GM12892 (cell line): ENCODE data around the gene ADGRD1.

Experiments
- DNase-seq: peaks from one replicate; pipeline ENCODE4 v3.0.0; 2011; ENCODE audit not compliant: insufficient read length
- FAIRE-seq: peaks from 2 replicates; lab custom pipeline; 2011; peaks lifted over from hg19 to GRCh38; lab: Jason Lieb, UNC
- POLR2A ChIP-seq: IDR thresholded peaks from 2 replicates; pipeline ENCODE4 v1.6.1; 2011; ENCODE audit warnings: low read depth, low read length, control low read depth
- POLR2AphosphoS5 ChIP-seq: IDR thresholded peaks from 2 replicates; pipeline ENCODE4 v1.6.1; 2011; ENCODE audit warnings: low read depth, low read length, control low read depth
- TAF1 ChIP-seq: IDR thresholded peaks from 2 replicates; pipeline ENCODE4 v1.6.1; 2011; ENCODE audit warnings: low read depth, mild to moderate bottlenecking, control low read depth, low read length, borderline replicate concordance

ADGRD1 gene

DNA sequence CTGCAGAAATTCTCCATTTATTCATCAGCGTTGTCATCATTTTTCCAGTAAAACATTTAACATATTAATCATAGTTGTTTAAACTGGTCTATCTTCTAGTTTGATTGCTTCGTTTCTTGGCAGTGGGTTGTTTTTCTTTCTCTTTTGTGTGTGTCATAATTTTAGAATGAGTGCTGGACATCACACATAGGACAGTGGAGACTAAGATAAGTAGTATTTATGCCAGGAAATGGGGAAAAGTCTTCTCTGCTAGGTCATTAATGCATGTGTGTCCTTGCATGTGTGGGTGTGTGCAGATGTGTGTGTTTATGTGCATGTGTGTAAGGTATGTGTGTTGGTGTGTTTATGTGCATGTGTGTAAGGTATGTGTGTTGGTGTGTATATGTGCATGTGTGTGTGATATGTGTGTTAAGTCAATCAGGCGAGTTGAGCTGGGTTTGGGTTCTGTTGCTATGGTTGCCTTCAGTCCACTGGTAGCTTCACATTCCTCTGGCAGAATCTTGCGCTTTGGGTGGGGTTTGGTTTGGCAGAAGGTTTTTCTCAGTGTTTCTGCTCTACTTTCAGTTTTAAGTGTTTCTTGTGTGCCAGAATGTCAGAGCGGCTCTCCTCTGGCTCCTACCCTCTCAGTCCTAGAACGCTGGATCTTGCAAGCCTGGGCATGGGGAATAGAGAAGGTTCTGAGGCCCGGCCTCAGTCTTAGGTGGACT is 7.8 kb upstream of the ADGRD1 start:
- DNase-seq = no peak
- TF ChIP-seq POLR2A = no peak
- no peak for TF ChIP-seq POLR2AphosphoS5
- TF ChIP-seq TAF1 = no peak
- FAIRE-seq = no peak

DNA sequence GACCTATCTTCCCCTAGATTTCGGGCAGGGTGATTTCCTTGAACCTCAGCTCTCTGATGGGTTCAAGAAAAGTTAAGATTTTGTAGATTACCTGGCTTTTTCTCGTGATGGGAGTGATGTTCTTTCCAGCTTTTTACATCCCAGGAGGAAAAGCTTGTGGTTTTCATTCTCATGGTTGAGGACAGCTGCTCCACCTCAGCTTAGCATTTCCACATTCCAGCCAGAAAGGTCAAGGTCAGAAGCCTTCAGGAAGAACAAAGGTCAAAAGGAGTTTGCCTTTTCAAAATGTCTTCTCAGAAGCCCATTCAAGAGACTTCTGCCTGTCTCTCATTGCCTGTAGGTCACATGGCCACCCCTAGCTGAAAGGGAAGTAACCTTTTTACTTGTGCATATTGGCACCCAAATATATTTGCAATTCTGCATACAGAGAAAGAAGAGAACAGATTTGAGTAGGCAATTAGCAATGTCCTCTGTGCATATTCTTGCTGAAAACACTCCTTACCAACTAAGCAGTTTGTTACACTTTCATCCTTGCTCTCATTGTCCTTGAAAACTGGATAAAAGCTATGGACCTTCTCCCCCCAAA is 6.6 kb upstream of the ADGRD1 start:
- TF ChIP-seq POLR2A = no peak
- no peak for TF ChIP-seq POLR2AphosphoS5
- TF ChIP-seq TAF1 = no peak
- FAIRE-seq = no peak
- DNase-seq = no peak

DNA sequence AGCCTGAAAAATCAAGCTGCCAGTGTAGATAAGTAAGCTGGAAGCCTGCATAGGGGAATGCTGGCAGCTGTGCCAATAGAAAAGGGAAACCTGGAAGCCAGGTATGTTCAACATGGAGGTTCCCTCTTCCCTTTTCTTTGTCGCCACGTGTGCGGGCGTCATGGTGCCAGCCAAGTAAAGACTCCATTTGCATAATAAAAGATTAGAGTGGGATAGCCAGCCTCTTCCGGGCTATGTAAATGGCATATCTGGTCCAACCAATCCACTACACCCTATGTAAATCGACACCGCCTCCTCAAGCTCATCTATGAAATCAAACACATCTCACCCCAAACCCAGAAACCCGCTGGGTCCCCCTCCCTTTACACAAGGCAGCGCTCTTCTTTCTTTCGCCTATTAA is 5.6 kb upstream of the ADGRD1 start:
- FAIRE-seq = no peak
- TF ChIP-seq TAF1 (no peak), POLR2AphosphoS5 (no peak), POLR2A (no peak)
- DNase-seq = no peak

DNA sequence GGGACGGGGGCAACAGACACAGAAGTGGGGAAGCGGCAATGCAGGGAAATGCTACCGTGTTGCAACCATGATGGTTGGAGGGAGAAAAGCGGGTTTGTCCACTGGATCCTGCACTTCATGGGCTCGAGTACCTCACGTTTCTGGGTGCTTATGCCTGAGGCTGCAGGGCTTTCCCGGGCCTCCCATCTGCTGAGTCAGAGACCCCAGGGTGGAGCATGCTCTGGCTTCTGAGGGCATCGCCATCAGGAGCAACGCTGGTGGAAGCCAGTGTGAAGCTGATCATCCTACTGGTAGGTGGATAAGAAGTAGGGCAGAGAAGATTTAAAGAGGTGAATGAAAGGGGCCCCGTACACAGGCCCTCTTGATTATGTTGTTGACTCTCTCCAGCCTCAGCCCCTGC is 5.0 kb upstream of the ADGRD1 start:
- no peak for TF ChIP-seq POLR2A
- no peak for TF ChIP-seq POLR2AphosphoS5
- TF ChIP-seq TAF1 = no peak
- DNase-seq (no peak), FAIRE-seq (no peak)

DNA sequence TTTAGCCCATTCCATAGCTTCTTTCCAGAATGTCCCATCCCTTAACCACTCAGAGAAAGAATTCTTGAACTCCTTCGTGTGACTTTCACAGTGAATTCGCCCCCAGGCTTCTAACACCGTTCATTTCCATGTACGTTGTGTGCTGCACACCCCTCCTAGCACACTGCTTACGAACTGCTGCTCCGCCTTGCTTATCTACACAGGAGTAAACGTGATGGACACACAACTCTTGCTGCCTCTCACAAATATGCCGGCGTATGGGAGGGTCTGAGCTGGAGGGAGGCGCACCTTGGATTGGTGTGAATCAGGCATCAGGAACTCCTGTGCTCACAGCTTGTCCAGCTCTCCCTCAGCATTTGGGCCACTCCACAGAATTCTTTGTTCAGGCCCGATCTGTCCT is 3.9 kb upstream of the ADGRD1 start:
- TF ChIP-seq POLR2A = no peak
- no peak for TF ChIP-seq TAF1
- TF ChIP-seq POLR2AphosphoS5 = no peak
- FAIRE-seq (no peak), DNase-seq (no peak)

DNA sequence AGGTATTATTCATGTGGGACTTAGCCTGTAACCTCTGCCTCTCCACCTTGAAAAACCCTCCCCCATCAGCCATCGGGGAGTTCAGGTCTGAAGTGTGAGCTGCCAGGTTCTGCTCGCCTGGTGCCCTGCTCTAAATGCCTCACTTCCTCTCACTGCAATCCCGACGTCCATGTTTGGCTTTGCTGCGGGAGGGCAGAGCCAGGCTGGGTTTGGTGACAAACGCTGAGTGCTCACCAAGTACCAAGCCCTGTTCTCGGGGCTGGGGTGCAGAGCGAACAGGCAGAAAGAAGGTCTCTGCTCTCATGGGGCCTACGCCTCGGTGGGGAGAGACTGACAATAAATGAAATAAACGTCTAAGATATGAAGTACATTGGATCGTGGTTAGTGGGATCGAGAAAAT is 2.1 kb upstream of the ADGRD1 start:
- no peak for TF ChIP-seq POLR2A
- DNase-seq (no peak), FAIRE-seq (no peak)

DNA sequence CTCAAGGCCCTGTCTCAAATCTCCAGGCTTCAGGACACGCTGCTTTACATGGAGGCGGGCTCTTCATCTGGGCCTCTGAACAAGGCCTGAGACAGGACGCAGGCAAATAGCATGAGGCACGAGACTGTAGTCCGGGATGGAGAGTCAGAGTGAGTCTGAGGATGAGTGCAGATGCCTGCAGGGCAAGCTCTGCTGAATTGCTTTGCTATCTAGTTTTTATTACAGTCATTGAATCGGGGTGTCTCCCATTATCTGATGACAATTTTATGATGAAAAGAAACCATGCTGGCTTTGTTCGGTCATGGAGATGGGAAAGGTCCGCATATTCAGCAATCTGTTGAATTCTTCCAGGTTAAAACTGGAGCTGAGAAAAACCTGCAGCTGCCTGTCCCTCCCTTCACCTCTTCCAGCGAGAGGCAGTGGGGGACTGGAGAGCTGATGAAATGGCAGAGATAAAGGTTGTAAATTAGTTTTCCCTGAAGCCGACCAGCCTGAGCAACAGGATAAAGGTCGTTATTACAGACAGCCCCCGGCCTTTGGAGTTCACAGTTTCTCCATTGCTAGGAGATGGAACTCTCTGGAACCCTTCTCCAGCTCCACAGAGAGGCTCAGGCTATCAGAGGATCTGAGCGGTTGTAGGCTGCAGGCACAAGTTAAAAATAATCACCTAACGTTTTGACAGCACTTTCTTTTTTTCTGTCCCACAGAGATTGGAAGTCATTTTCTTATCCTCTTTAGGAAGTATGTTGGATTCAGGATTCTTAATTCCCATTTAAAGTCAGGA is 1.3 kb upstream of the ADGRD1 start:
- TF ChIP-seq POLR2A = no peak
- TF ChIP-seq POLR2AphosphoS5 = no peak
- TF ChIP-seq TAF1 = no peak
- no peak for DNase-seq
- FAIRE-seq = no peak

DNA sequence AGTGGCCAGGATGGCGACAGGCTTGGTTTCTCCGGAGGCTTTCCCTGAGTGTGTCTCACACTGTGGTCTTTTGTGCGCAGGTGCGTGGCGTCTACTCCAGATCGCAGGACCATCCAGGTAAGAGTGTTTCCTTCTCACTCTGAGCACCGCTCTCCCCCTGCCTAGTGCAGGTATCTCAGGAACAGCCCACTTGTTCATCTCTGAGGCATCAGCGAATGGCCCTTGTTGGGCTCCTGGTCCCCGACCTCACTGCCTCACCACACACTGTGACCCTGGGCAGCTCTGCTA is 781 bp downstream of the ADGRD1 start:
- DNase-seq (no peak), FAIRE-seq (no peak)
- no peak for TF ChIP-seq POLR2A
- no peak for TF ChIP-seq POLR2AphosphoS5
- no peak for TF ChIP-seq TAF1

DNA sequence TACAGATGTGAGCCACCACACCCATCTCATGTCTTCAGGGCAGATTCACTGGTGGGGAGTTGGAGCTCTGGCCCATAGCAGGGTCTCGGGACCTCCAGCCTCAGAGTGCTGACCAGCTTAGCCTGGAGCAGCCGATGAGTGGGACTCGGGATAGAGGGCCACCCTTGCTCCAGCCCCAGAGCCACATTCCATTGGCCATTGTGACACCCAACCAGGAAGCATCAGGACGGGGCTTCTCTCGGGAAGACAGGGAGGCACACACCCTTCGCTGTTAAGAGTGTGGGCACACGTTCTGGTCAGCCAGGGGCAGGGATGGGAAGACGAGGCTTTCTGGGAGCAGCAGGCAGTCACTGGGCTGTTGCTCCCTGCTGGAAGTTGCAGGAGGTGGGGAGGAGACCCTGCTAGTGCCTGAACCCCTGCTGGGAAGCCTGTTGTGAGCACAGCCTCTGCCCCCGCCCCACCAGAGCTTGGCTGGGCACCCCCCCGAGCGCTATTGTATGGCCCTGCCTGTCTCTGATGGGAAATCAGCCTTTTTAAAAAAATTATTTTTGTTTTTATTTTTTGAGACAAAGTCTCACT is 1.6 kb downstream of the ADGRD1 start:
- TF ChIP-seq POLR2AphosphoS5 (no peak), POLR2A (no peak), TAF1 (no peak)
- no peak for DNase-seq
- no peak for FAIRE-seq

DNA sequence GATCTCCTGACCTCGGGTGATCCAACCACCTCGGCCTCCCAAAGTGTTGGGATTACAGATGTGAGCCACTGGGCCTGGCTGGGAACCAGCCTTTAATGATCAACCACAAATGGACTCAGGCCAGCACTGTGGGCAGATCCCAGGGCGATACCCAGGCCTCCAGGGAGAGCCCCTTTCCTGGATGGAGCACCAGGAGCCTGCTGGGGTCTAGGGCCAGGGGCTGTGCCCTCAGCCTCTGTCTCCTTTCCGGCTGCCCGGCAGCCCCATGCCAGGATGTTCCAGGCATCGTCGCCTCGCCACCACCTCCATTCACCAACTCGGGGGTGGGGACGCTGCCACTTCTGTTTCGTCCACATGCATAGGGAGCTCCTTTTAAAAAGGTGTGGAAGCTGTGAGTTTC is 2.3 kb downstream of the ADGRD1 start:
- no peak for DNase-seq
- FAIRE-seq = no peak
- TF ChIP-seq POLR2A (no peak), POLR2AphosphoS5 (no peak), TAF1 (no peak)

DNA sequence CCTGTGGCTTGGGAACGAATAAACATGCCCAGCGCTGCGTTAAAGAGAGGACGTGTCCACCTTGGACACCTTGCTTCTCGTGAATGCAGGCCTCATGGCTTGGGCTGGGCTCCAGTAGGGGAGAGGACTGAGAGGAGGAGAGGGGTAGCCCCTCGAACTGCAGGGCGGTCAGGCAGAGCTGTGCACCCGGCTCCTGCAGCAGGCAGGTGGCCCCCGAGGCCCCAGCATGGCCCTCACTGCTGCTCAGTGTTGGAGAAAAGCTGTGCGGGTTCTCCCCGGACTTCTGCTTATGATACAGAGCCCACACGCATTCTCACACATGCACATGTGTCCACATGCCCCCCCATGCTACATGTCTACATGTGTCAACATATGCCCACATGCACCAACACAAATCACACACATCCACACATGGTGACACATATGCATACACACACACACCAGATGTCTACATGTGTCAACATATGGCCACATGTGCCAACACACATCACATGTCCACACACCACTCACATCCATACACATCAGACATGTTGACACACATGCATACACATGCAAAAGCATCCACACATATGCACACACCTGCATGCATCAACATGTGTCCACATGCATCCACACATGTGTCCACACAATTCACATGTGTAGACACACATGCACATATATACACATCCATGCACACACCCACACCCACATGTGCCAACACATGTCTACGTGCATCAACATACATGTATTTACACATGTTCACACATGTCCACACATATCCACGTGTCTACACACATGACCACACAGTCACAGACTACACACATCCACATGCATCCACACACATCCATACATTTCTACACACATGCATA is 3.0 kb downstream of the ADGRD1 start:
- TF ChIP-seq POLR2A = no peak
- TF ChIP-seq TAF1 = no peak
- no peak for TF ChIP-seq POLR2AphosphoS5
- FAIRE-seq (no peak), DNase-seq (no peak)

DNA sequence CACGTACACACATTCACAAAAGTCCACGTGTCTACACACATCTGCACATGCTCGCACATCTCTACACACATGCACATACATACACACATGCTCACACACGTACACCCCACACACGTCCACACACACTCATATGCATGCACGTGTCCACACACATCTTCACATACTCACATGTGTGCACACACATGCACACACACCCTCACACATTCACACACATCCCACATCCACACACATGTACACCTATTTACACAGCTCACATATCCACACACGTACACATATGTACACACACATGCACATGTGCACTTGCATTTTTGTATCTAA is 3.6 kb downstream of the ADGRD1 start:
- no peak for FAIRE-seq
- no peak for DNase-seq
- TF ChIP-seq POLR2AphosphoS5 = no peak
- no peak for TF ChIP-seq POLR2A
- TF ChIP-seq TAF1 = no peak
